ENCODE results near the gene MCHR1. TPM values are rescaled to one million over a fixed set of nuclear protein-coding genes. Genes with fewer than 3 reads are reported as not detected.

The MCHR1 gene
- polyA plus RNA-seq, 3 donors = 0.05 to 0.09 TPM; not detected in 1

DNA sequence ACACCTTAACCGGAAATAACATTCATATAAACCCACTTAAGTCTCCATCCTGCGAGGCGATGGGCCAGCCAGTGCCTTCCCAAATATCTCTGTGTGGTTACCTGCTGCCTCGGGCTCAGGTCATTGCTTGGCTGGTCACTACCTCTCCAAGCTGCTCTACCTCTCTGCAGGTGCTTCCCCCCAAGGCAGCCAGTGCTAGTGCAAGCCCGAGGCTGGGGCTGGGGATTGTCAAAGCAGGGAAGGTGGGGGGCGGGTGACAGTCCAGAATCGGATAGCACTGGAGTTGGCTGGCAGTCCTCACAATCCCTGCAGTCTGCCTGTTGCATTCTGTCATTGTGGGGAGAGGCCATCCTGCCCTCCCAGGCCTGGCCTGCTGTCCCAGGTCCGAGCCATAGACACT is 11.1 kb downstream of the MCHR1 start:
- no peak for DNase-seq
- no peaks in the 10 kb centered on the region for H4K20me1 ChIP-seq (ENCODE audit: insufficient read depth, low read length)
- Mint-ChIP-seq H3K4me1 (peaks cover 4% of the 10 kb centered on the region), H3K36me3 (no peaks in the 10 kb centered on the region), H3K27ac (no peak overlapping the region), H3K4me3 (no peak overlapping the region), H3K27me3 (ENCODE audit: low read depth in 3 of 3) (peaks cover 0 to 3% (median 1%) of the 10 kb centered on the region in 3 donors), H3K9me3 (peaks cover 0 to 1% (median 0%) of the 10 kb centered on the region in 7 donors)
- H2AFZ ChIP-seq (ENCODE audit: insufficient read depth, low read depth, low read length, poor library complexity, severe bottlenecking) = no peak overlapping the region
- H3K79me2 ChIP-seq (ENCODE audit: insufficient read depth, low read length) = no peaks in the 10 kb centered on the region
- intact Hi-C loops (cut with micrococcal nuclease) = no loop called here
- H3K4me2 ChIP-seq (replicated peaks; ENCODE audit: extremely low read depth, low read length, poor library complexity, severe bottlenecking) = no peak overlapping the region
- WGBS (ENCODE audit: insufficient coverage) = 87% methylated on average over 6 of the region's 8 CpGs
- no peak overlapping the region for H3K4me3 ChIP-seq (replicated peaks in 1 of 3; ENCODE audit: low read depth in 2 of 3, low read length in 3 of 3)
- no peaks in the 10 kb centered on the region for H3K9me3 ChIP-seq (replicated peaks in 1 of 2; ENCODE audit: control insufficient read depth in 1 of 2, insufficient read depth in 1 of 2, low read length in 2 of 2)
- TF ChIP-seq CTCF (IDR thresholded peaks at IDR 0.05) = no peak
- no peaks in the 10 kb centered on the region for H3K27me3 ChIP-seq (ENCODE audit: control insufficient read depth in 2 of 2, insufficient read depth in 2 of 2, low read length in 2 of 2)
- no peak overlapping the region for H3K9ac ChIP-seq (ENCODE audit: insufficient read depth, low read length, poor library complexity, severe bottlenecking)
- no peaks in the 10 kb centered on the region for H3K36me3 ChIP-seq (replicated peaks in 1 of 2; ENCODE audit: control insufficient read depth in 1 of 2, insufficient read depth in 2 of 2, low read length in 2 of 2)
- no peaks in the 10 kb centered on the region for H3K4me1 ChIP-seq (ENCODE audit: control insufficient read depth in 1 of 2, insufficient read depth in 2 of 2, low read length in 2 of 2)
- H3K27ac ChIP-seq (ENCODE audit: low read depth in 1 of 2, low read length in 2 of 2) = no peak overlapping the region

GRCh38 chr22:40691532-40691931 is 12.2 kb downstream of the MCHR1 start:
- Histone ChIP-seq H3K79me2 (ENCODE audit: insufficient read depth, low read length) (no peaks in the 10 kb centered on the region), H3K36me3 (replicated peaks in 1 of 2; ENCODE audit: control insufficient read depth in 1 of 2, insufficient read depth in 2 of 2, low read length in 2 of 2) (no peaks in the 10 kb centered on the region), H4K20me1 (ENCODE audit: insufficient read depth, low read length) (no peaks in the 10 kb centered on the region), H3K4me3 (replicated peaks in 1 of 3; ENCODE audit: low read depth in 2 of 3, low read length in 3 of 3) (no peak overlapping the region), H3K27me3 (ENCODE audit: control insufficient read depth in 2 of 2, insufficient read depth in 2 of 2, low read length in 2 of 2) (no peaks in the 10 kb centered on the region), H3K27ac (ENCODE audit: low read depth in 1 of 2, low read length in 2 of 2) (no peak overlapping the region), H3K9ac (ENCODE audit: insufficient read depth, low read length, poor library complexity, severe bottlenecking) (no peak overlapping the region), H2AFZ (ENCODE audit: insufficient read depth, low read depth, low read length, poor library complexity, severe bottlenecking) (no peak overlapping the region), H3K4me1 (ENCODE audit: control insufficient read depth in 1 of 2, insufficient read depth in 2 of 2, low read length in 2 of 2) (no peaks in the 10 kb centered on the region), H3K9me3 (replicated peaks in 1 of 2; ENCODE audit: control insufficient read depth in 1 of 2, insufficient read depth in 1 of 2, low read length in 2 of 2) (no peaks in the 10 kb centered on the region), H3K4me2 (replicated peaks; ENCODE audit: extremely low read depth, low read length, poor library complexity, severe bottlenecking) (no peak overlapping the region)
- H3K4me3 Mint-ChIP-seq = no peak overlapping the region
- no peaks in the 10 kb centered on the region for H3K36me3 Mint-ChIP-seq
- TF ChIP-seq CTCF (IDR thresholded peaks at IDR 0.05) = no peak
- peaks cover 4% of the 10 kb centered on the region for H3K4me1 Mint-ChIP-seq
- no peak for DNase-seq
- no peak overlapping the region for H3K27ac Mint-ChIP-seq
- intact Hi-C loops (cut with micrococcal nuclease) = no loop called here
- H3K27me3 Mint-ChIP-seq (ENCODE audit: low read depth in 3 of 3) = peaks cover 0 to 4% (median 3%) of the 10 kb centered on the region in 3 donors
- H3K9me3 Mint-ChIP-seq = peaks cover 0 to 1% (median 0%) of the 10 kb centered on the region in 7 donors

Measured in CD14-positive monocyte (primary cell).